HepG2 (cell line): Measurements from ENCODE around the gene CASS4. TPM values are rescaled to one million over a fixed set of nuclear protein-coding genes. Genes with fewer than 3 reads are reported as not detected.
A peak's percentile ranks its signal among the peaks of the same experiment; 100 is the strongest.

Experiments
- BRD4 ChIP-seq: sonication (generic); formaldehyde crosslinking; IDR thresholded peaks from 2 replicates; pipeline ENCODE4 v1.4.0; 2020; ENCODE audit warnings: missing genetic modification reagents
- CHD4 ChIP-seq: fragments of 200-600 bp; sonication (generic); IDR thresholded peaks from 2 replicates; pipeline ENCODE4 v1.7.0; 2017; ENCODE audit warnings: mild to moderate bottlenecking, low read length, borderline replicate concordance
- GABPA ChIP-seq, 2 experiments: IDR thresholded peaks; 2 replicates each; pipeline ENCODE4 v1.6.1; 2011 to 2016; ENCODE audit warnings: low read depth in 2 of 2, low read length in 1 of 2, missing biosample characterization in 1 of 2, missing genetic modification characterization in 1 of 2
- IKZF4 ChIP-seq: sonication (generic); formaldehyde crosslinking; IDR thresholded peaks from 2 replicates; pipeline ENCODE4 v1.5.1; 2020; ENCODE audit warnings: borderline replicate concordance, mild to moderate bottlenecking, low read depth, missing genetic modification reagents; ENCODE audit errors: not compliant biosample characterization
- IRX3 ChIP-seq: sonication (generic); formaldehyde crosslinking; IDR thresholded peaks from 2 replicates; pipeline ENCODE4 v1.8.1; 2023; ENCODE audit warnings: mild to moderate bottlenecking, low read depth, missing genetic modification reagents, borderline replicate concordance
- MTA3 ChIP-seq: sonication (generic); formaldehyde crosslinking; IDR thresholded peaks from 2 replicates; pipeline ENCODE4 v1.4.0; 2020; ENCODE audit warnings: missing genetic modification reagents
- NAIF1 ChIP-seq: sonication (generic); formaldehyde crosslinking; IDR thresholded peaks from 2 replicates; pipeline ENCODE4 v1.5.0; 2020; ENCODE audit warnings: mild to moderate bottlenecking, missing genetic modification reagents, borderline replicate concordance
- NRL ChIP-seq: sonication (generic); formaldehyde crosslinking; IDR thresholded peaks from 2 replicates; pipeline ENCODE4 v1.5.0; 2020; ENCODE audit warnings: missing genetic modification reagents, mild to moderate bottlenecking, moderate library complexity, borderline replicate concordance
- PAX8 ChIP-seq: sonication (generic); formaldehyde crosslinking; IDR thresholded peaks from 2 replicates; pipeline ENCODE4 v1.8.0; 2022; ENCODE audit warnings: mild to moderate bottlenecking, missing genetic modification reagents, borderline replicate concordance
- SATB2 ChIP-seq: sonication (generic); formaldehyde crosslinking; IDR thresholded peaks from 2 replicates; pipeline ENCODE4 v1.5.0; 2020; ENCODE audit warnings: missing genetic modification reagents
- SIN3A ChIP-seq: IDR thresholded peaks from 2 replicates; pipeline ENCODE4 v1.6.1; 2011; ENCODE audit warnings: low read depth, mild to moderate bottlenecking, control low read depth, low read length, borderline replicate concordance
- TBX3 ChIP-seq: fragments of 450-650 bp; IDR thresholded peaks from 2 replicates; pipeline ENCODE4 v1.6.1; 2017; ENCODE audit warnings: antibody characterized with exemption, mild to moderate bottlenecking, inconsistent platforms, borderline replicate concordance
- ZMYM2 ChIP-seq: sonication (generic); formaldehyde crosslinking; IDR thresholded peaks from 2 replicates; pipeline ENCODE4 v1.8.0; 2022; ENCODE audit warnings: mild to moderate bottlenecking, missing genetic modification reagents
- ZNF382 ChIP-seq: sonication (generic); formaldehyde crosslinking; IDR thresholded peaks from 2 replicates; pipeline ENCODE4 v1.5.0; 2020; ENCODE audit warnings: missing genetic modification reagents, mild to moderate bottlenecking, borderline replicate concordance
- ZNF556 ChIP-seq: sonication (generic); formaldehyde crosslinking; IDR thresholded peaks from 2 replicates; pipeline ENCODE4 v1.4.0; 2020; ENCODE audit warnings: mild to moderate bottlenecking, missing genetic modification reagents, borderline replicate concordance
- ZNF720 ChIP-seq: sonication (generic); formaldehyde crosslinking; IDR thresholded peaks from 2 replicates; pipeline ENCODE4 v1.4.0; 2020; ENCODE audit warnings: missing genetic modification reagents
- ZSCAN29 ChIP-seq: sonication (generic); formaldehyde crosslinking; conservative IDR thresholded peaks from 2 replicates; pipeline ENCODE4 v1.4.0; 2020; ENCODE audit warnings: mild to moderate bottlenecking, missing genetic modification reagents
- polyA plus RNA-seq, 8 experiments: library from polyadenylated mRNA; depleted of rRNA in 3 of 8; stranded (reverse) in 7 of 8; unstranded in 1 of 8; fragments of >200 nt; fragmentation: Illumina TruSeq in 4 of 8; extraction: Trizol in 4 of 8; gene quantifications; 2 replicates each; pipeline versions ENCODE4 v1.2.1 to v1.2.3, GENCODE V29; 2011 to 2016; ENCODE audit warnings: low read depth in 4 of 8, missing spikeins in 1 of 8, mixed read lengths in 1 of 8; ENCODE audit not compliant: insufficient read depth in 1 of 8
- total RNA-seq, 5 experiments: library from RNA; depleted of rRNA; stranded (reverse); fragments of >200 nt; fragmentation: Illumina TruSeq; extraction: Trizol; gene quantifications; 2 replicates each; pipeline ENCODE4 v1.2.3, GENCODE V29; 2016; ENCODE audit warnings: low read depth in 1 of 5
- TF ChIP-seq, protein P1 (sequence below): sonication (generic); formaldehyde crosslinking; IDR thresholded peaks from 2 replicates; pipeline ENCODE4 v1.8.0; 2022; ENCODE audit warnings: mild to moderate bottlenecking, missing genetic modification reagents; ENCODE audit not compliant: insufficient replicate concordance
- TF ChIP-seq, protein P2 (sequence below): sonication (generic); formaldehyde crosslinking; IDR thresholded peaks from 2 replicates; pipeline ENCODE4 v1.5.1; 2020; ENCODE audit warnings: mild to moderate bottlenecking, missing genetic modification reagents, moderate library complexity
- TF ChIP-seq, protein P3 (sequence below): sonication (generic); formaldehyde crosslinking; IDR thresholded peaks from 2 replicates; pipeline ENCODE4 v1.4.0; 2020; ENCODE audit warnings: missing genetic modification reagents

The CASS4 gene
- total and polyA plus RNA-seq, 2 of the 13 experiments (the other 11 are each of a cell fraction or from before 2014, with no cell fraction given) = 0.17 to 0.49 TPM

DNA sequence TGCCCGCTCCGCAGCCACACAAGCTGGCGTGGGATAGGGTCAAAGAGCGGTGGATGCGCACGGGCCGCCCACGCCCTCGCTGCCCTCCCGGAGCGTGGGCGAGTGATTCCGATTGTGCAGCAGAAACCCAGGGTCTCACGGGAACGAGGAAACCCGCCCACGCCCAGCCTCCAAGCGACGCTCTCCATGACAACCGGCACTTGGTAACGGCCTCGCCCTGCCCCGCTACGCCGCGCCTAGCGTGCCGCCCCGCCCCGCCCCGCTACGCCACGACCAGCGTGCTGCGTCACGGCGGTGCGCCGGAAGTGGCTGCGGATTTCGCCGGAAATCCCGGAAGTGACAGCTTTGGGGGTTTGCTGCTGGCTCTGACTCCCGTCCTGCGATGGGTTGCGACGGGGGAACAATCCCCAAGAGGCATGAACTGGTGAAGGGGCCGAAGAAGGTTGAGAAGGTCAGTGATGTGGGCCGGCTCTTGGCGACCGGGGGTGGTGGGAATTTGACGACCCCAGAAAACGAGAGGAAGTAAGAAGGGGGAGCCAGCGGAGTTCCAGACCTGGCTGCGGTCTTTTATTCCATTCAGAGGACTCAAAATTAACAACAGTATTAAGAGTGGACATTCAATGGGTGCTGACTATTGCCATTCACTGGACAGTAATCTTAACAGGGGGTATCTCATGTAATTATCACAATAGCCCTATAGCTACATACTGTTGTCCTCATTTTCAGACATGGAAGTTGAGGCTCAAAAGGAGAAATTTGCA, 56.4 kb downstream of the CASS4 start, which contains the start of gene RTF2 (continued):
- TF ChIP-seq, protein P1, sequence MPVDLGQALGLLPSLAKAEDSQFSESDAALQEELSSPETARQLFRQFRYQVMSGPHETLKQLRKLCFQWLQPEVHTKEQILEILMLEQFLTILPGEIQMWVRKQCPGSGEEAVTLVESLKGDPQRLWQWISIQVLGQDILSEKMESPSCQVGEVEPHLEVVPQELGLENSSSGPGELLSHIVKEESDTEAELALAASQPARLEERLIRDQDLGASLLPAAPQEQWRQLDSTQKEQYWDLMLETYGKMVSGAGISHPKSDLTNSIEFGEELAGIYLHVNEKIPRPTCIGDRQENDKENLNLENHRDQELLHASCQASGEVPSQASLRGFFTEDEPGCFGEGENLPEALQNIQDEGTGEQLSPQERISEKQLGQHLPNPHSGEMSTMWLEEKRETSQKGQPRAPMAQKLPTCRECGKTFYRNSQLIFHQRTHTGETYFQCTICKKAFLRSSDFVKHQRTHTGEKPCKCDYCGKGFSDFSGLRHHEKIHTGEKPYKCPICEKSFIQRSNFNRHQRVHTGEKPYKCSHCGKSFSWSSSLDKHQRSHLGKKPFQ (CRISPR knock-in tag) = peak; percentile 65
- peak; percentile 98 for TF ChIP-seq NRL (CRISPR knock-in tag)
- TF ChIP-seq, protein P2, sequence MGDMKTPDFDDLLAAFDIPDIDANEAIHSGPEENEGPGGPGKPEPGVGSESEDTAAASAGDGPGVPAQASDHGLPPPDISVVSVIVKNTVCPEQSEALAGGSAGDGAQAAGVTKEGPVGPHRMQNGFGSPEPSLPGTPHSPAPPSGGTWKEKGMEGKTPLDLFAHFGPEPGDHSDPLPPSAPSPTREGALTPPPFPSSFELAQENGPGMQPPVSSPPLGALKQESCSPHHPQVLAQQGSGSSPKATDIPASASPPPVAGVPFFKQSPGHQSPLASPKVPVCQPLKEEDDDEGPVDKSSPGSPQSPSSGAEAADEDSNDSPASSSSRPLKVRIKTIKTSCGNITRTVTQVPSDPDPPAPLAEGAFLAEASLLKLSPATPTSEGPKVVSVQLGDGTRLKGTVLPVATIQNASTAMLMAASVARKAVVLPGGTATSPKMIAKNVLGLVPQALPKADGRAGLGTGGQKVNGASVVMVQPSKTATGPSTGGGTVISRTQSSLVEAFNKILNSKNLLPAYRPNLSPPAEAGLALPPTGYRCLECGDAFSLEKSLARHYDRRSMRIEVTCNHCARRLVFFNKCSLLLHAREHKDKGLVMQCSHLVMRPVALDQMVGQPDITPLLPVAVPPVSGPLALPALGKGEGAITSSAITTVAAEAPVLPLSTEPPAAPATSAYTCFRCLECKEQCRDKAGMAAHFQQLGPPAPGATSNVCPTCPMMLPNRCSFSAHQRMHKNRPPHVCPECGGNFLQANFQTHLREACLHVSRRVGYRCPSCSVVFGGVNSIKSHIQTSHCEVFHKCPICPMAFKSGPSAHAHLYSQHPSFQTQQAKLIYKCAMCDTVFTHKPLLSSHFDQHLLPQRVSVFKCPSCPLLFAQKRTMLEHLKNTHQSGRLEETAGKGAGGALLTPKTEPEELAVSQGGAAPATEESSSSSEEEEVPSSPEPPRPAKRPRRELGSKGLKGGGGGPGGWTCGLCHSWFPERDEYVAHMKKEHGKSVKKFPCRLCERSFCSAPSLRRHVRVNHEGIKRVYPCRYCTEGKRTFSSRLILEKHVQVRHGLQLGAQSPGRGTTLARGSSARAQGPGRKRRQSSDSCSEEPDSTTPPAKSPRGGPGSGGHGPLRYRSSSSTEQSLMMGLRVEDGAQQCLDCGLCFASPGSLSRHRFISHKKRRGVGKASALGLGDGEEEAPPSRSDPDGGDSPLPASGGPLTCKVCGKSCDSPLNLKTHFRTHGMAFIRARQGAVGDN = peak; percentile 95
- peak; percentile 96 for TF ChIP-seq ZNF556 (CRISPR knock-in tag)
- TF ChIP-seq SIN3A = peak; percentile 96
- 0 out of 2 replicates have a peak, but pooled peaks have one; percentile 7 for TF ChIP-seq TBX3
- TF ChIP-seq PAX8 (CRISPR knock-in tag) = no peak
- peak; percentile 97 for TF ChIP-seq GABPA (IDR thresholded peaks at IDR 0.05; ENCODE audit: low read depth, low read length)
- peak; percentile 94 for TF ChIP-seq GABPA (CRISPR knock-in tag; IDR thresholded peaks at IDR 0.05; ENCODE audit: low read depth)
- TF ChIP-seq SATB2 (CRISPR knock-in tag) = no peak
- TF ChIP-seq, protein P3, sequence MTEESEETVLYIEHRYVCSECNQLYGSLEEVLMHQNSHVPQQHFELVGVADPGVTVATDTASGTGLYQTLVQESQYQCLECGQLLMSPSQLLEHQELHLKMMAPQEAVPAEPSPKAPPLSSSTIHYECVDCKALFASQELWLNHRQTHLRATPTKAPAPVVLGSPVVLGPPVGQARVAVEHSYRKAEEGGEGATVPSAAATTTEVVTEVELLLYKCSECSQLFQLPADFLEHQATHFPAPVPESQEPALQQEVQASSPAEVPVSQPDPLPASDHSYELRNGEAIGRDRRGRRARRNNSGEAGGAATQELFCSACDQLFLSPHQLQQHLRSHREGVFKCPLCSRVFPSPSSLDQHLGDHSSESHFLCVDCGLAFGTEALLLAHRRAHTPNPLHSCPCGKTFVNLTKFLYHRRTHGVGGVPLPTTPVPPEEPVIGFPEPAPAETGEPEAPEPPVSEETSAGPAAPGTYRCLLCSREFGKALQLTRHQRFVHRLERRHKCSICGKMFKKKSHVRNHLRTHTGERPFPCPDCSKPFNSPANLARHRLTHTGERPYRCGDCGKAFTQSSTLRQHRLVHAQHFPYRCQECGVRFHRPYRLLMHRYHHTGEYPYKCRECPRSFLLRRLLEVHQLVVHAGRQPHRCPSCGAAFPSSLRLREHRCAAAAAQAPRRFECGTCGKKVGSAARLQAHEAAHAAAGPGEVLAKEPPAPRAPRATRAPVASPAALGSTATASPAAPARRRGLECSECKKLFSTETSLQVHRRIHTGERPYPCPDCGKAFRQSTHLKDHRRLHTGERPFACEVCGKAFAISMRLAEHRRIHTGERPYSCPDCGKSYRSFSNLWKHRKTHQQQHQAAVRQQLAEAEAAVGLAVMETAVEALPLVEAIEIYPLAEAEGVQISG = peak; percentile 97
- TF ChIP-seq NAIF1 (CRISPR knock-in tag) = no peak
- TF ChIP-seq ZNF382 (CRISPR knock-in tag) = no peak
- TF ChIP-seq ZNF720 = no peak
- no peak for TF ChIP-seq MTA3 (CRISPR knock-in tag)
- TF ChIP-seq CHD4 = no peak
- TF ChIP-seq BRD4 (CRISPR knock-in tag) = peak; percentile 97
- peak; percentile 68; the same call in 1 of the 2 replicates for TF ChIP-seq ZSCAN29
- peak; percentile 70 for TF ChIP-seq IKZF4
- TF ChIP-seq IRX3 (CRISPR knock-in tag) = no peak
- 0 out of 2 replicates have a peak, but pooled peaks have one; percentile 23 for TF ChIP-seq ZMYM2
